Measurements from ENCODE around the gene DERA. TPM values are rescaled to one million over a fixed set of nuclear protein-coding genes. Genes with fewer than 3 reads are reported as not detected.

DERA gene
- total and polyA plus RNA-seq, 9 of the 15 experiments (the other 6 are each of a cell fraction or from before 2014, with no cell fraction given) = 5.5 to 15.5 (median 7.8) TPM

DNA sequence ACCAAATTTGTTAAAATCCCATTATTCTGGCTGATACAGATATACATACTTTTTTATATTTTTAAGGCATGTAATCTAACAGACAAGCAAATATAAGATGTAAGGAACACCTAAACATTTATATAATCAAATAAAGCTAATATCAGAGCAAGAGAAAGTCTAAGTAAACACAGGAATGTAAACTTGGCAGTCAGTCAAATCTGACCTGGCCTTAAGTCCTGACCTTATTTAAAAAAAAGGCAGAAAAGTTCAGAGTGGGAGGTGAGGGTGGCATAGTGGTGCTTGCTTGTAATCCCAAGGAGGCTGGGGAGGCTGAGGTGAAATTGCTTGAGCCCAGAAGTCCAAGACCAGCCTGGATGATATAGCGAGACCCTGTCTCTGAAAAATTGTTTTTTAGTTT is 152.6 kb downstream of the DERA start:
- 0% methylated on average over 1 of the region's 1 CpG for WGBS (ENCODE audit: insufficient coverage, low coverage, missing lambda C conversion rate)
- ATAC-seq = no peak
- CTCF ChIA-PET (ENCODE audit: low intra/inter-chr PET ratio) = interaction anchor here (0.6 kb wide), 1 partner anchor 59 kb away, joined by 3 read pairs; no protein-coding TSS in a partner anchor
- Histone ChIP-seq H3K27me3 (ENCODE audit: control insufficient read depth in 2 of 2, insufficient read depth in 2 of 2, low read length in 2 of 2) (no peaks in the 10 kb centered on the region), H3K4me3 (no peak overlapping the region), H2AFZ (ENCODE audit: low read depth, low read length) (no peak overlapping the region), H4K20me1 (replicated peaks; ENCODE audit: control insufficient read depth, insufficient read depth, low read length) (no peaks in the 10 kb centered on the region), H3K4me2 (ENCODE audit: insufficient read depth, low read length) (no peak overlapping the region), H3K36me3 (ENCODE audit: control insufficient read depth, insufficient read depth, low read length) (no peaks in the 10 kb centered on the region), H3K27ac (ENCODE audit: extremely low read depth, low read depth, low read length) (no peak overlapping the region), H3K9me1 (ENCODE audit: control insufficient read depth, insufficient read depth, low read length) (no peaks in the 10 kb centered on the region), H3K79me2 (ENCODE audit: control insufficient read depth, insufficient read depth, low read length) (no peaks in the 10 kb centered on the region), H3K9ac (ENCODE audit: insufficient read depth in 1 of 2, low read depth in 2 of 2, low read length in 2 of 2) (no peak overlapping the region), H3K9me3 (replicated peaks; ENCODE audit: control insufficient read depth, insufficient read depth, low read depth, low read length) (no peaks in the 10 kb centered on the region), H3K4me1 (replicated peaks in 1 of 2; ENCODE audit: control insufficient read depth in 2 of 2, insufficient read depth in 2 of 2, low read length in 2 of 2) (no peaks in the 10 kb centered on the region)
- no peak for TF ChIP-seq ZC3H11A (IDR thresholded peaks at IDR 0.05; ENCODE audit: low read depth, low read length)
- TF ChIP-seq, protein P1, sequence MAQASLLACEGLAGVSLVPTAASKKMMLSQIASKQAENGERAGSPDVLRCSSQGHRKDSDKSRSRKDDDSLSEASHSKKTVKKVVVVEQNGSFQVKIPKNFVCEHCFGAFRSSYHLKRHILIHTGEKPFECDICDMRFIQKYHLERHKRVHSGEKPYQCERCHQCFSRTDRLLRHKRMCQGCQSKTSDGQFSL (CRISPR knock-in tag; IDR thresholded peaks at IDR 0.05) = no peak
- TF ChIP-seq, protein P1 (tag; IDR thresholded peaks at IDR 0.05) = no peak
- TF ChIP-seq ZNF695 (CRISPR knock-in tag; IDR thresholded peaks at IDR 0.05) = no peak
- TF ChIP-seq ZNF583 (CRISPR knock-in tag; IDR thresholded peaks at IDR 0.05) = no peak
- in situ Hi-C loops (cut with MboI) = no loop called here
- BruUV-seq (replicated peaks) = no TSS peak
- no peak for DNase-seq (ENCODE audit: extremely low read depth in 1 of 4, low spot score in 3 of 4)
- intact Hi-C loops (cut with micrococcal nuclease) = no loop called here
- POLR2A ChIA-PET = no interaction called here
- FAIRE-seq = no peak

DNA sequence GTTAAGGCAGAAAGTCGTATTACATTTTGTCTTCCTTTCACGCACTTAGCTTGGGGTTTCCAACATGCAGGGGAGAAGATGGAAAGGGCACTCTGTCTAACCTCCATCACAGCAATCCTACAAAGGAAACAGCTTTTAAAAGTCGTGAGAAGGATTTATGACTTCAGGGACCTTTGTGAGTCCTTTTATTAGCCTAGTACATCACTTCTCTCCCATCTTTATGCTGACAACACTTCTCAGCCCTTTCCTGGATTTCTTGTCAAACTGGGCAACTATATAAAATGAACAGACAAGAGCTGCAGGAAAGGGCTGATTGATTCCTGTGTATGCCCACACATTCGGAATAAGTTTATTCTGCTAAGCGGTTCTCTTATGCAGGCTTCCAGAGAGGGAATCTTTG is 159.0 kb downstream of the DERA start:
- Histone ChIP-seq H3K36me3 (ENCODE audit: control insufficient read depth, insufficient read depth, low read length) (no peaks in the 10 kb centered on the region), H3K9me3 (replicated peaks; ENCODE audit: control insufficient read depth, insufficient read depth, low read depth, low read length) (no peaks in the 10 kb centered on the region), H3K4me2 (ENCODE audit: insufficient read depth, low read length) (no peak overlapping the region), H3K27ac (ENCODE audit: extremely low read depth, low read depth, low read length) (no peak overlapping the region), H3K27me3 (ENCODE audit: control insufficient read depth in 2 of 2, insufficient read depth in 2 of 2, low read length in 2 of 2) (no peaks in the 10 kb centered on the region), H2AFZ (ENCODE audit: low read depth, low read length) (no peak overlapping the region), H3K79me2 (ENCODE audit: control insufficient read depth, insufficient read depth, low read length) (no peaks in the 10 kb centered on the region), H3K4me1 (replicated peaks in 1 of 2; ENCODE audit: control insufficient read depth in 2 of 2, insufficient read depth in 2 of 2, low read length in 2 of 2) (no peaks in the 10 kb centered on the region), H4K20me1 (replicated peaks; ENCODE audit: control insufficient read depth, insufficient read depth, low read length) (no peaks in the 10 kb centered on the region), H3K9me1 (ENCODE audit: control insufficient read depth, insufficient read depth, low read length) (no peaks in the 10 kb centered on the region), H3K4me3 (no peak overlapping the region), H3K9ac (ENCODE audit: insufficient read depth in 1 of 2, low read depth in 2 of 2, low read length in 2 of 2) (no peak overlapping the region)
- no TSS peak for BruUV-seq (replicated peaks)
- DNase-seq (ENCODE audit: extremely low read depth in 1 of 4, low spot score in 3 of 4) = no peak
- POLR2A ChIA-PET = interaction anchor here (1.1 to 1.6 kb wide), 2 partner anchors 10 to 16 kb away, joined by 3 read pairs; no protein-coding TSS in a partner anchor
- no peak for FAIRE-seq
- ATAC-seq = no peak
- WGBS (ENCODE audit: insufficient coverage, low coverage, missing lambda C conversion rate) = 2% methylated on average over 5 of the region's 5 CpGs
- no peak for TF ChIP-seq NRF1 (conservative IDR thresholded peaks at IDR 0.05 in 1 of 2, IDR thresholded peaks at IDR 0.05 in 1 of 2)
- TF ChIP-seq, protein P2, sequence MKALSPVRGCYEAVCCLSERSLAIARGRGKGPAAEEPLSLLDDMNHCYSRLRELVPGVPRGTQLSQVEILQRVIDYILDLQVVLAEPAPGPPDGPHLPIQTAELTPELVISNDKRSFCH (CRISPR knock-in tag; IDR thresholded peaks at IDR 0.05) = no peak
- TF ChIP-seq, protein P2 (tag; IDR thresholded peaks at IDR 0.05) = no peak
- in situ Hi-C loops (cut with MboI) = no loop called here
- CTCF ChIA-PET (ENCODE audit: low intra/inter-chr PET ratio) = no interaction called here
- intact Hi-C loops (cut with micrococcal nuclease) = no loop called here

Data from K562 (cell line).